ENCODE results near the gene SP8. TPM values are rescaled to one million over a fixed set of nuclear protein-coding genes. Genes with fewer than 3 reads are reported as not detected.

SP8 gene
- polyA plus RNA-seq, 2 of the 4 experiments (the other 2 are of a cell fraction) = not detected

- TF ChIP-seq RNF2 (IDR thresholded peaks at IDR 0.05; ENCODE audit: borderline replicate concordance, low read depth) = peak; percentile 54; the same call in 1 of the 2 replicates
- TF ChIP-seq CBX8 (IDR thresholded peaks at IDR 0.05) = peak; percentile 28; the same call in 1 of the 2 replicates
- TF ChIP-seq PBX3 (IDR thresholded peaks at IDR 0.05) = no peak
- TF ChIP-seq ZFP36 (IDR thresholded peaks at IDR 0.05; ENCODE audit: borderline replicate concordance, partially characterized antibody) = peak; percentile 5
- no peak overlapping the region; the same call in 2 of the 3 replicates for H3K4me3 ChIP-seq
- peaks cover 19% of the 10 kb centered on the region; the same call in 2 of the 3 replicates for H3K4me1 ChIP-seq
- CTCF ChIA-PET = no interaction called here
- peak overlapping the region; percentile 87; the same call in 2 of the 3 replicates for H3K4me2 ChIP-seq
- no peak for FAIRE-seq
- POLR2A ChIA-PET = no interaction called here
- no peak for DNase-seq (ENCODE audit: low read depth in 1 of 2, low spot score in 1 of 2)
- H3K27ac ChIP-seq = no peak overlapping the region
- 26% methylated on average over 21 of the region's 21 CpGs for WGBS (ENCODE audit: missing lambda C conversion rate)
- H3K9me3 ChIP-seq = no peaks in the 10 kb centered on the region
- ATAC-seq = no peak
These were observed 1.2 kb upstream of the SP8 start for GRCh38 chr7:20787660-20788419.

GRCh38 chr7:20786421-20786778 lies 286 bp downstream of the SP8 start:
- Histone ChIP-seq H3K4me3 (peak overlapping the region; percentile 43), H3K9me3 (no peaks in the 10 kb centered on the region), H3K4me1 (peaks cover 19% of the 10 kb centered on the region; the same call in 2 of the 3 replicates), H3K4me2 (peak overlapping the region; percentile 87), H3K27ac (no peak overlapping the region)
- TF ChIP-seq PHF8 (IDR thresholded peaks at IDR 0.05; ENCODE audit: borderline replicate concordance, low read depth) (no peak), ELK1 (IDR thresholded peaks at IDR 0.05; ENCODE audit: low read depth, low read length) (no peak), REST (IDR thresholded peaks at IDR 0.05) (no peak), KDM1A (IDR thresholded peaks at IDR 0.05; ENCODE audit: low read depth) (no peak), CHD2 (IDR thresholded peaks at IDR 0.05; ENCODE audit: low read length, partially characterized antibody) (no peak), MAZ (IDR thresholded peaks at IDR 0.05; ENCODE audit: borderline replicate concordance, low read depth, low read length) (no peak), PBX3 (IDR thresholded peaks at IDR 0.05) (no peak), ZSCAN20 (CRISPR knock-in tag; IDR thresholded peaks at IDR 0.05) (no peak), RAD21 (conservative IDR thresholded peaks at IDR 0.05 in 1 of 2, IDR thresholded peaks at IDR 0.05 in 1 of 2) (no peak), NFE2L2 (conservative IDR thresholded peaks at IDR 0.05; ENCODE audit: low read length) (no peak), ZC3H11A (IDR thresholded peaks at IDR 0.05) (no peak), NR3C1 (IDR thresholded peaks at IDR 0.05) (no peak)
- TF ChIP-seq, protein P1, sequence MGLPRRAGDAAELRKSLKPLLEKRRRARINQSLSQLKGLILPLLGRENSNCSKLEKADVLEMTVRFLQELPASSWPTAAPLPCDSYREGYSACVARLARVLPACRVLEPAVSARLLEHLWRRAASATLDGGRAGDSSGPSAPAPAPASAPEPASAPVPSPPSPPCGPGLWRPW (IDR thresholded peaks at IDR 0.05) = no peak
- ChIA-PET CTCF (interaction anchor here (0.5 kb wide), 1 partner anchor 1886 kb away, joined by 3 read pairs; no protein-coding TSS in a partner anchor), POLR2A (no interaction called here)
- ATAC-seq = no peak
- 3% methylated on average over 14 of the region's 14 CpGs for WGBS (ENCODE audit: missing lambda C conversion rate)
- no peak for DNase-seq (ENCODE audit: low read depth in 1 of 2, low spot score in 1 of 2)
- no peak for FAIRE-seq
